MG63 (cell line): ENCODE measurements around the gene R3HDM4. TPM values are rescaled to one million over a fixed set of nuclear protein-coding genes. Genes with fewer than 3 reads are reported as not detected.
"Not testable (repeated sequence)": the region's sequence is repeated elsewhere in the genome, so short reads cannot be mapped to it uniquely, and the experiment has no call there.

Experiments used
- DNase-seq: peaks from one replicate; pipeline ENCODE4 v3.0.0-alpha.2; 2020
- H3K27me3 ChIP-seq: fragments of 250-450 bp; sonication (Bioruptor Pico); 2 replicates; pipeline ENCODE4 v1.5.1; 2020; ENCODE audit warnings: mild to moderate bottlenecking, moderate library complexity
- H3K36me3 ChIP-seq: fragments of 250-450 bp; sonication (Bioruptor Pico); 2 replicates; pipeline ENCODE4 v1.5.1; 2020; ENCODE audit warnings: mild to moderate bottlenecking, moderate library complexity
- H3K4me3 ChIP-seq: fragments of 250-450 bp; sonication (Bioruptor Pico); 2 replicates; pipeline ENCODE4 v1.5.1; 2020; ENCODE audit warnings: mild to moderate bottlenecking, moderate library complexity
- H3K9me3 ChIP-seq: fragments of 250-450 bp; sonication (Bioruptor Pico); 2 replicates; pipeline ENCODE4 v1.5.1; 2020; ENCODE audit warnings: mild to moderate bottlenecking, moderate library complexity
- total RNA-seq: library from RNA; depleted of rRNA; stranded (reverse); fragments of >200 nt; shearing (Covaris generic); gene quantifications from 2 replicates; pipeline ENCODE4 v1.2.3, GENCODE V29; 2014; ENCODE audit warnings: low replicate concordance; rRNA removed

R3HDM4 gene
- total RNA-seq, 1 experiment from 2014 or later = 9.5 TPM

DNA sequence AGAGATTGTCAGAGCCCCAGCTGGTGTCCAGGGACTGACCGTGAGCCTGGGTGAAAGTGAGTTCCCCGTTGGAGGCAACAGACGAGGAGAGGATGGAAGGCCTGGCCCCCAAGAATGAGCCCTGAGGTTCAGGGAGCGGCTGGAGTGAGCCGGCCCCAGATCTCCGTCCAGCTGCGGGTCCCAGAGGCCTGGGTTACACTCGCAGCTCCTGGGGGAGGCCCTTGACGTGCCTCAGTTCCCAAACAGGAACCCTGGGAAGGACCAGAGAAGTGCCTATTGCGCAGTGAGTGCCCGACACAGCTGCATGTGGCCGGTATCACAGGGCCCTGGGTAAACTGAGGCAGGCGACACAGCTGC, 62.1 kb downstream of the R3HDM4 start:
- Histone ChIP-seq H3K9me3 (no peaks in the 10 kb centered on the region), H3K36me3 (no peaks in the 10 kb centered on the region), H3K4me3 (no peak overlapping the region), H3K27me3 (no peaks in the 10 kb centered on the region)
- DNase-seq = no peak

DNA sequence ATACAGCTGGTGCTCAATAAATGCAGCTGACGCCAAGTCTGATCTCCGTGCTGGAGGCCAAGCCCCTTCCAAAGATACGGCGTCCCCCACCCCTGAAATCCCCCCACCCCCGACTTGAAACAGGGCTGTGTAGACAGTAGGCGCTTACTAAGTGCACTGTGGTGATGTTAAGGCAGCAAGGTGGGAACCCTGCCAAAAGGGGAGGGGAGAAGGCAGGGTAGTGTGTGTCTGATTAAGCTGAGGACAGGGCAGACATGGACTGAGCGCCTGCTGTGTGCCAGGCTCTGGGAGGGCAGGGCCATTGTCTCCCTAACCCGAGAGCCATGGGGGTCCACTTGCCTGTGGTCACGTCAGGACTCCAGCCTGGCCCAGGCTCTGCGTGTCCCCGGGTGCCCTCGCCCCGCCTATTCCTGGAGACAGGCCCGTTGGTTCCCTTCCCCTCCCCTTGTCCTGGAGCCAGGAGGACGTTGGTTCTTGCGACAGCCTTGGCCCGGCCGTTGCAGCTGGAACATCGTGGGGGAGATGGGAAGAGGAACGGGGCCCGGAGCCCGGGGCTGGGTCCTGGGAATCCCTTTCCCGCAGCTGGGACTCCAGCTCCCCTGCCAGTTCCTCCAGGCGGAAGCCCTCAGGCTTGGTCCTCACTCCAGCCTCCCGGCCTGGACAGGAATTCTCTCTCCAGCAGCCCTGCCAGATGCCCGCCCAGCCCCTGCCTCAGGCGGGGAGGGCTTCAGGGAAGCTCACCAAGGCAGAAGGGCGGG, 62.6 kb downstream of the R3HDM4 start:
- Histone ChIP-seq H3K27me3 (no peaks in the 10 kb centered on the region), H3K9me3 (no peaks in the 10 kb centered on the region), H3K36me3 (no peaks in the 10 kb centered on the region), H3K4me3 (no peak overlapping the region)
- peak; percentile 86 for DNase-seq

DNA sequence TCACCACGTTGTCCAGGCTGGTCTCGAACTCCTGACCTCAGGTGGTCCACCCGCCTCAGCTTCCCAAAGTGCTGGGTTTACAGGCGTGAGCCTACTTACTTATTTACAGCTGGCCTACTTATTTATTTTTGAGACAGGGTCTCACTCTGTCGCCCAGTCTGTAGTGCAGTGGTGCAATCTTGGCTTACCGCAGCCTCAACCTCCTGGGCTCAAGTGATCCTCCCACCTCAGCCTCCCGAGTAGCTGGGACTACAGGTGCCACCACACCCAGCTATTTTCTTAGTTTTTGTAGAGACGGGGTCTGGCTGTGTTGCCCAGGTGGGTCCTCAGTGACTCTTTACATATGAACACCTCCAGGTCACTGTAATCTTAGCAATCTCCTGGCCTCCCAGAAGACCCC, 63.8 kb downstream of the R3HDM4 start:
- not testable (repeated sequence) for DNase-seq, H3K27me3 ChIP-seq, H3K4me3 ChIP-seq, H3K36me3 ChIP-seq, H3K9me3 ChIP-seq

DNA sequence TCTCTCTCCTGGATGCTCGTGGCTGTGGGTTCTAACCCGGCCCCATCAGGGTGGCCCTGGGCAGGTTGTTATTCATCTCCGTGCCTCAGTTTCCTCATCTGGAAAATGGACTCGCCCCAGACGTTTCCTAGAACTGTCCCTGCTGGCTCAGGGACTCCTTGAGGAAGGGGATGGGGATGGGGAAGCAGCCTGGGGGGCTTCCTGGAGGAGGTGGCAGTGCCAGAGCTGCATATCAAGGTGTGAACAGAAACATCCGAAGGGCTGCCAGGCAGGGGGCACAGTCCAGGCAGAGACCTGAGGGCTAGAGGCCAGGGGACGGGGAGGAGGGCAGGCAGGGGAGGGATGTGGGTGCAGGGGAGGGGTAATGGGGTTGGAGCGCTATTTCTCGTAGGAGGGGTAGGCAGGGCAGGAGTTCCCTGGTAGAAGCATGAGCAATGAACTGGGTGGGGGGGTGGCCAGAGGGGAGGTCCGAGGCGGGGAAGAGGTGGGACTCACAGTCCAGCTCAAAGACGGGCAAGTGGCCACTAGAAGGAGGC, 64.6 kb downstream of the R3HDM4 start:
- Histone ChIP-seq H3K9me3 (no peaks in the 10 kb centered on the region), H3K27me3 (peaks cover 5% of the 10 kb centered on the region), H3K36me3 (no peaks in the 10 kb centered on the region), H3K4me3 (no peak overlapping the region)
- DNase-seq = no peak

Other genes starting within 250 kb of the R3HDM4 start
- 16.0 and 25.0 TPM in 2 replicates for gene FSTL3, start 236.8 kb downstream of the R3HDM4 start, total RNA-seq
- gene PRSS57, start 217.8 kb downstream of the R3HDM4 start, total RNA-seq = not detected in 2 replicates
- 9.3 and 10.5 TPM in 2 replicates for gene PALM, start 204.3 kb downstream of the R3HDM4 start, total RNA-seq
- not detected in 2 replicates for gene MISP, start 162.1 kb downstream of the R3HDM4 start, total RNA-seq
- gene PTBP1, start 115.8 kb downstream of the R3HDM4 start, total RNA-seq = 197 and 260 TPM in 2 replicates
- not detected in 2 replicates for gene PLPPR3, start 91.3 kb downstream of the R3HDM4 start, total RNA-seq
- gene AZU1, start 85.4 kb downstream of the R3HDM4 start, total RNA-seq = not detected in 2 replicates
- gene PRTN3, start 72.2 kb downstream of the R3HDM4 start, total RNA-seq = not detected in 2 replicates
- gene ELANE, start 60.9 kb downstream of the R3HDM4 start, total RNA-seq = not detected in 2 replicates
- 2.8 TPM in 1 of 2 replicates, not detected in the other for gene CFD, start 53.6 kb downstream of the R3HDM4 start, total RNA-seq
- 18.1 and 20.4 TPM in 2 replicates for gene MED16, start 20.0 kb downstream of the R3HDM4 start, total RNA-seq
- not detected in 2 replicates for gene RNU6-9, start 19.7 kb downstream of the R3HDM4 start, total RNA-seq
- gene KISS1R, start 4.1 kb upstream of the R3HDM4 start, total RNA-seq = not detected in 2 replicates
- gene ARID3A, start 12.8 kb upstream of the R3HDM4 start, total RNA-seq = 1.0 and 6.6 TPM in 2 replicates
- 37.8 and 61.8 TPM in 2 replicates for gene WDR18, start 71.1 kb upstream of the R3HDM4 start, total RNA-seq
- not detected in 2 replicates for gene GRIN3B, start 87.2 kb upstream of the R3HDM4 start, total RNA-seq
- 40.3 and 75.8 TPM in 2 replicates for gene TMEM259, start 107.9 kb upstream of the R3HDM4 start, total RNA-seq
- not detected in 2 replicates for gene RNU6-2, start 108.3 kb upstream of the R3HDM4 start, total RNA-seq
- gene CNN2, start 113.4 kb upstream of the R3HDM4 start, total RNA-seq = 52.7 and 84.9 TPM in 2 replicates
- 0.26 and 4.3 TPM in 2 replicates for gene ABCA7, start 126.9 kb upstream of the R3HDM4 start, total RNA-seq
- not detected in 2 replicates for gene ARHGAP45, start 153.9 kb upstream of the R3HDM4 start, total RNA-seq
- gene POLR2E, start 182.2 kb upstream of the R3HDM4 start, total RNA-seq = 128 and 157 TPM in 2 replicates
- 293 and 320 TPM in 2 replicates for gene GPX4, start 190.8 kb upstream of the R3HDM4 start, total RNA-seq